Measurements from ENCODE around the gene LMNTD1. TPM values are rescaled to one million over a fixed set of nuclear protein-coding genes. Genes with fewer than 3 reads are reported as not detected.

LMNTD1 gene
- polyA plus RNA-seq, 3 donors: not detected

DNA sequence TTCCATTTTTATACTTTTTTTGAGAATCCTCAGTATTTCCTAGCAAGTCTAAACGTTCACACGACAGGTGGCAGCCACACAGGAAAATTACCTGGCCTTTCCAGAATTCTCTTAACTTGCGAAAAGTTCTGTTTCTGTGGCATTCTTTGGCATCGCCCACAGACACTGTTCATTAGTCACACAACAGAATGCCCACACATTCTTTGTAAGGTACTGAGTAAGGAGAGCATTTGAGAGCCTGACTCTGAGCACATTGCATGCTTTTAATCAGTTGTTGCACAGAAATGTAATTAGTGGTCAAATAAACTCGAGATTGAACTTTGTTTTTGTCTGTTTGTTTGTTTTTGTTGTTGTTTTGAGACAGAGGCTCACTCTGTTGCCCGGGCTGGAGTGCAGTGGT lies 52.4 kb downstream of the LMNTD1 start:
- no peak overlapping the region for H3K27ac ChIP-seq (ENCODE audit: low read depth in 1 of 2, low read length in 2 of 2)
- TF ChIP-seq, protein P1, sequence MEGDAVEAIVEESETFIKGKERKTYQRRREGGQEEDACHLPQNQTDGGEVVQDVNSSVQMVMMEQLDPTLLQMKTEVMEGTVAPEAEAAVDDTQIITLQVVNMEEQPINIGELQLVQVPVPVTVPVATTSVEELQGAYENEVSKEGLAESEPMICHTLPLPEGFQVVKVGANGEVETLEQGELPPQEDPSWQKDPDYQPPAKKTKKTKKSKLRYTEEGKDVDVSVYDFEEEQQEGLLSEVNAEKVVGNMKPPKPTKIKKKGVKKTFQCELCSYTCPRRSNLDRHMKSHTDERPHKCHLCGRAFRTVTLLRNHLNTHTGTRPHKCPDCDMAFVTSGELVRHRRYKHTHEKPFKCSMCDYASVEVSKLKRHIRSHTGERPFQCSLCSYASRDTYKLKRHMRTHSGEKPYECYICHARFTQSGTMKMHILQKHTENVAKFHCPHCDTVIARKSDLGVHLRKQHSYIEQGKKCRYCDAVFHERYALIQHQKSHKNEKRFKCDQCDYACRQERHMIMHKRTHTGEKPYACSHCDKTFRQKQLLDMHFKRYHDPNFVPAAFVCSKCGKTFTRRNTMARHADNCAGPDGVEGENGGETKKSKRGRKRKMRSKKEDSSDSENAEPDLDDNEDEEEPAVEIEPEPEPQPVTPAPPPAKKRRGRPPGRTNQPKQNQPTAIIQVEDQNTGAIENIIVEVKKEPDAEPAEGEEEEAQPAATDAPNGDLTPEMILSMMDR (IDR thresholded peaks at IDR 0.05): no peak
- WGBS (ENCODE audit: insufficient coverage): 92% methylated on average over 4 of the region's 6 CpGs

DNA sequence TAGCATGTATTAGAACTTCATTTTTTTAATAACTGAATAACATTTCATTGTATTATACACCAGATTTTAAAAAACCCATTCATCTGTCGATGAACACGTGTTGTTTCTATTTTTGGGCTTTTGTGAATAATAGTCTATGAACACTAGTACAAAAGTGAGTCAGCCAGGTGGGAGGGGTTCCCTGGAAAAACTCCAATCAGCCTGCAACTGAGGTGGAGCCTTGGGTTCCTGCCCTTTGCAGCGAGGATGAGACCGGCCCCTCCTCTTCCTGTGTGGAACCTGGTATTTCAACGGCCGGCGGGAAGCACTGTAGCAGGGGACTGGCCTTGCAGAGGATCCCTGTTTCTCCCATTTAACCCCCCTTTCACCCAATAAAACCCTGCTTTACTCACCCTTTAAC lies 56.1 kb downstream of the LMNTD1 start:
- Histone ChIP-seq H3K9ac (ENCODE audit: insufficient read depth, low read length, poor library complexity, severe bottlenecking) (no peak overlapping the region), H3K27me3 (ENCODE audit: control insufficient read depth in 2 of 2, insufficient read depth in 2 of 2, low read length in 2 of 2) (no peaks in the 10 kb centered on the region), H3K4me3 (replicated peaks in 1 of 3; ENCODE audit: low read depth in 2 of 3, low read length in 3 of 3) (no peak overlapping the region), H3K4me2 (replicated peaks; ENCODE audit: extremely low read depth, low read length, poor library complexity, severe bottlenecking) (no peak overlapping the region), H3K79me2 (ENCODE audit: insufficient read depth, low read length) (no peaks in the 10 kb centered on the region), H3K36me3 (replicated peaks in 1 of 2; ENCODE audit: control insufficient read depth in 1 of 2, insufficient read depth in 2 of 2, low read length in 2 of 2) (no peaks in the 10 kb centered on the region), H2AFZ (ENCODE audit: insufficient read depth, low read depth, low read length, poor library complexity, severe bottlenecking) (no peak overlapping the region), H4K20me1 (ENCODE audit: insufficient read depth, low read length) (no peaks in the 10 kb centered on the region), H3K27ac (ENCODE audit: low read depth in 1 of 2, low read length in 2 of 2) (no peak overlapping the region), H3K9me3 (replicated peaks in 1 of 2; ENCODE audit: control insufficient read depth in 1 of 2, insufficient read depth in 1 of 2, low read length in 2 of 2) (no peaks in the 10 kb centered on the region), H3K4me1 (ENCODE audit: control insufficient read depth in 1 of 2, insufficient read depth in 2 of 2, low read length in 2 of 2) (no peaks in the 10 kb centered on the region)
- H3K4me3 Mint-ChIP-seq: no peak overlapping the region
- H3K27me3 Mint-ChIP-seq (ENCODE audit: low read depth in 3 of 3): peaks cover 0 to 2% (median 0%) of the 10 kb centered on the region in 3 donors
- H3K36me3 Mint-ChIP-seq: no peaks in the 10 kb centered on the region
- DNase-seq: no peak
- WGBS (ENCODE audit: insufficient coverage): 98% methylated on average over 5 of the region's 7 CpGs
- no peaks in the 10 kb centered on the region for H3K4me1 Mint-ChIP-seq
- intact Hi-C loops (cut with micrococcal nuclease): no loop called here
- no peak overlapping the region for H3K27ac Mint-ChIP-seq
- peaks cover 0 to 4% (median 3%) of the 10 kb centered on the region in 7 donors for H3K9me3 Mint-ChIP-seq
- TF ChIP-seq, protein P1 (IDR thresholded peaks at IDR 0.05): no peak

More for the DNA sequence above, 52.4 kb downstream of the LMNTD1 start:
- H3K9ac ChIP-seq (ENCODE audit: insufficient read depth, low read length, poor library complexity, severe bottlenecking): no peak overlapping the region
- no peaks in the 10 kb centered on the region for H3K27me3 ChIP-seq (ENCODE audit: control insufficient read depth in 2 of 2, insufficient read depth in 2 of 2, low read length in 2 of 2)
- no peaks in the 10 kb centered on the region for H3K36me3 Mint-ChIP-seq
- no peak overlapping the region for H2AFZ ChIP-seq (ENCODE audit: insufficient read depth, low read depth, low read length, poor library complexity, severe bottlenecking)
- H4K20me1 ChIP-seq (ENCODE audit: insufficient read depth, low read length): no peaks in the 10 kb centered on the region
- H3K4me1 Mint-ChIP-seq: no peaks in the 10 kb centered on the region
- H3K9me3 ChIP-seq (replicated peaks in 1 of 2; ENCODE audit: control insufficient read depth in 1 of 2, insufficient read depth in 1 of 2, low read length in 2 of 2): no peaks in the 10 kb centered on the region
- H3K4me1 ChIP-seq (ENCODE audit: control insufficient read depth in 1 of 2, insufficient read depth in 2 of 2, low read length in 2 of 2): no peaks in the 10 kb centered on the region
- no peak overlapping the region for H3K4me3 ChIP-seq (replicated peaks in 1 of 3; ENCODE audit: low read depth in 2 of 3, low read length in 3 of 3)
- no peaks in the 10 kb centered on the region for H3K36me3 ChIP-seq (replicated peaks in 1 of 2; ENCODE audit: control insufficient read depth in 1 of 2, insufficient read depth in 2 of 2, low read length in 2 of 2)
- H3K9me3 Mint-ChIP-seq: peaks cover 0 to 8% (median 3%) of the 10 kb centered on the region in 7 donors
- intact Hi-C loops (cut with micrococcal nuclease): no loop called here
- no peak overlapping the region for H3K4me3 Mint-ChIP-seq
- H3K4me2 ChIP-seq (replicated peaks; ENCODE audit: extremely low read depth, low read length, poor library complexity, severe bottlenecking): no peak overlapping the region
- no peaks in the 10 kb centered on the region for H3K79me2 ChIP-seq (ENCODE audit: insufficient read depth, low read length)
- no peak overlapping the region for H3K27ac Mint-ChIP-seq
- H3K27me3 Mint-ChIP-seq (ENCODE audit: low read depth in 3 of 3): peaks cover 0 to 2% (median 0%) of the 10 kb centered on the region in 3 donors
- DNase-seq: no peak

All from CD14-positive monocyte (primary cell).